COLO829 (cell line): ENCODE data around the gene LAYN.

Experiments
- DNase-seq: peaks from one replicate; pipeline ENCODE4 v3.0.0; 2012; ENCODE audit warnings: low spot score

The LAYN gene

DNA sequence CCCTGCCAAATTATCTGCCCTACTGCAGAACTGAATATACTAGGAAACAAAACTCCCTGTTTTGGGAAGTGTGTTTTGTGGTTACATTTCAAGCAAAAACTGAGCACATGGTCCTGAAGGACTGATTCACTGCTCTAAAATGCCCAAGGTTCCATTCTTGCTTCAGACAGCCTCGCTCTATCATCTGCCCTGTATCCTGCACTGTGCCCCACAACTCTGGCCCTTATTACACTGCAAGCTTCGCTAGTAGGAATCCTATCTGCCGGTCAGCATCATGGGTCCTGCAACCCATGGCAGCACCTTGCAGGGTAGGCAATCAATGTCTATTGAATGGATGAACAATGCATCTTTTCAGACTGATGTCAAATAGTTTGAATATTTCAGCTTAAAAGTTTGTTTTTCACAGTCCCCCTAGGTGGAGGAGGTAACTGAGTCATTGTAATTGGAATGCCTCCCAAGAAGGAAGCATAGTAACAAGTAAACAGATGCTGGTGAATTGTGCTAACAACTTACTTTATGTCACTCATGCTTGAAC is 21.3 kb downstream of the LAYN start:
- DNase-seq, result peak; percentile 30

DNA sequence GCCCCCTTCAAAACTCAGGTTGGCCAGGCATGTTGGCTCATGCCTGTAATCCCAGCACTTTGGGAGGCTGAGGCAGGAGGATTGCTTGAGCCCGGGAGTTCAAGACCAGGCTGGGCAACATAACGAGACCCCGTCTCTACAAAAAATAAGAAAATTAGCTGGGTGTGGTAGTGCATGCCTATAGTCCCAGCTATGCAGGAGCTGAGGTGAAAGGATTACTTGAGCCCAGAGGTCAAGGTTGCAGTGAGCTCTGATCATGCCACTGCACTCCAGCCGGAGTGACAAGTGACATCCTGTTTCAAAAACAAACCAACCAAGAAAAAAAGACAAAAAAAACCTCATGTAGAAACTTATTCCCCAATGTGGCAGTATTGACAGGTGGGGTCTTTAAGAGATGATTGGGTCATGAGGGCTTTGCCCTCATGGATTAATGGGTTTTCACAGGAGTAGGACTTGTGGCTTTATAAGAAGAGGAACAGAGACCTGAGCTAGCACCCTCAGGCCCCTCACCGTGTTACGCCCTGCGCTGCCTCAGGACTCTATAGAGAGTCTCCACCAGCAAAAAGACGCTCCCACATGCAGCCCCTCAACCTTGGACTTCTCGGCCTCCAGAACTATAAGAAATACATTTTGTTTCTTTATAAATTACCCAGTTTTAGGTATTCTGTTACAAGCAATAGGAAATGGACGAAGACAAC is 22.3 kb downstream of the LAYN start:
- no peak for DNase-seq

DNA sequence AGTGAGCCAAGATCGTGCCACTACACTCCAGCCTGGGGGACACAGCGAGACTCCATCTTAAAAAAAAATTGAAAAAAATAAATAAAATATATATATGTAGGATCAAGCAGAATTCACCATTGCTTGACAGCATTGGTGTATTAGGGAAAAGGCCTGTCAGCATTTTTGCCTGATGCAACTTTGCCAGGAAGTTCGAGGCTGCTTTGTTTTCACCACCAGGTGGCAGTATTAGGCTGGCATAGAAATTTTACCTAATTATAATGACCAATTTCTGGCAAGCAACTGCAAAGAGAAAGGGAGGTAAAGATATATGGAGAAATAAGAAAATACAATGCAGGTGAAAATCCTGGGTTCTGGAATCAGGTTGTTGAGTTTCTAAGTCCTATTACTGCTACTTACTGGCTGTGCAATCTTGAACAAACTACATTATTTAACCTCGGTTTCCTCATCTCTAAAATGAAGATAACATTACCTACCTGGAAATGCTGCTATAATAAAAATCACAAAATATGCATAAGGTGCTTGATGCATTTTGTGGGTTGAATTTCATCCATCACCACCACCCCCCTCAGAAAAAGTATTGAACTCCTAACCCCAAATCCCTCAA is 24.7 kb downstream of the LAYN start:
- peak; percentile 78 for DNase-seq

DNA sequence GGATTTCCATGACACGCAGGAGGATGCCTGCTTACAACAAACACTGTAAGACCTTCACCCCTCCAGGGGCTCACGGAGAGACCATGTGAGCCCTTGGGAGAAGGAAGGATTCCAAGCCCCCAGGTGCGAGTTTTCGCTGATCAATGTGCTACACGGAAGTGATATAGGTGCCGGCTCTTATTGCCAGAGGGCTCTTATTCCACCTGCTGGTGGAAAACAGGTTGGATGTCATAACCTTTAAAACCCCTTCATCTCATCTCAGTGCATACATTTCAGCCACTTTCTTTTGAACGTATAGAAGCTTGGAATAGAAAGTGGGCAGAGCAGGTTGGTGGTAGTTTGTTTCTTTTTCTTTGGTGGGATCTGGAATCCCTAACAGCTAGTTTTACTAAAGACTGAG is 25.8 kb downstream of the LAYN start:
- DNase-seq, result no peak

DNA sequence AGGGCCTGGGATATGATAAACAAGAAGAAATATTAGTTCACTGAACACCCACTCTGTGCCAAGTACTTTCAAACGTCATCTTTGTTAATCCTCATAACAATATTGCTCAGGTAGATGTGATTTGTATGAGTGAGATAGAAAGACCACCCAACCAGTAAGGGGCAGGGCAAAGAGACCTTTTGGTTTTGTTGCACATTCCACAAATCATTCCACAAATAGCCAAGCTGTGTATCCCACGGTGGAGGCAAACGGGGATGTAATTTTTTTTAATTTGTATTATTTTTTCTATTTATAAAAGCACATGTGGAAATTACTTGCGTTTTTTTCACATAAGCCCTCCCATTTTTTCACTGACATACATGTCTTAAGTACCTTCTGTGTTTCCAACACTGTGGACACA is 29.0 kb downstream of the LAYN start:
- no peak for DNase-seq

DNA sequence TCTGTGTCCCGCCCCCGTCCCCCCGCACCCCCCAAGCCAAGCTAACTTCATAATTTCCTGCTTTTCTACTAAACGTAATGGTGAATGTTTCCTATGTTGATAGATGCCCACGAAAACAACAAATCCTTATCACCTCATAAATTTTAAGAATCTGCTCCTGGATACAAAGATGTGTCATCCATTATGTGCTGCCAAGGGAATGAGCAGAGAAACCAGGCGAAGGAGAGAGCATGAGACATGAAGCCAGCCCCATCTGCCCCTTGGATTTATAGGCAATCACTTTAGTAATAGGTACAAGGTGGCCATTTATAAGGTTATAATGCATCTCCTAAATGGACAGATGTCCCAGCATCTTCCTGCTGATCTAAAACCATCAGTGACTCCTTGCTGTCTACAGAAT is 30.3 kb downstream of the LAYN start:
- no peak for DNase-seq

DNA sequence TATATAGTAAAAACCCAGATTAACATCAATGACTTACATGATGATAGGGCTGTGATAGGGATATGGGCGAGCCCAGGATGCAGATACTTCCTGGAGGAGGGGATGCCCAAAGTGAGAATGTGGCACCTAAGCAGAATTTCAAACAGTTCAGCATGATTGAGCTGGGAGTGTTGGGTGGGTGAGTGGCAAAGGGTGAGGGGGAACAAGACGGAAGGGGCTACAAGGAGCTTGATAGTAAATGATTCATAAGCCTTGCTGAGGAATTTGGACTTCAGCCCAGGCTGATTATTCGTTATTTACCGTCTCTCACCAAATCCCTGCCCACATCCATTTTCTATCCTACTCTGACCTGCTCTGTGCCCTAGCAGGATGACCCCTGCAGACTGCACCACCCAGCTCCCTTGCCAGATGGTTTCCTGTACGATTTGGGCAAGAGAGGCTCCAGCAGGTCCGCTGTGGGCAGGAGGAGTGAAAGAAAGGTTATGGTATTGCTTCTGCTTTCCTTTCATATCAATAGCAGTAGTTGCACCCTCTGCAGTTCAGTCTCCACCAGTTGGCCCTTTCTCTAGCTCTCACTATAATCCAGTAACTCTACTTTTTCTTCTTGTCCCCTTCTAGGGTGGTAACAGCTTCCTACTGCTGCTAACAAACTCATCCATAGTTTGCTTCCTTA is 31.4 kb downstream of the LAYN start:
- no peak for DNase-seq

DNA sequence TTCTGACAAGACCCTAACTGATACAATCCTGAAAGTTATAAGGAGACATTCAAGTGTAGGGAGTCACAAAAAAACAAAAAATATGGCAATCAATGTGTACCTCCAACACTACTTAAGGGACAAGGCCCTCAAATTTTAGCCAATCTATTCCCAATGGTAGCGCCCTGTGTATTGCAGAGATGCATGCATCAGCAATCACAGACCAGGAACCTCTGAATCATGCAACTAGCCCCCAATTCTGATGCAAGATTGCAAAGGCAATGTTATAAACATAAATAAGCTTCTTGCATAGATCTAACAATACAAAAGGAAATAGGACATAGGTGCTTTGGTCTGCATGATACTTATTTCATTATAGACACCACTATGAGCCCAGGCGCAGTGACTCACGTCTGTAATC is 32.1 kb downstream of the LAYN start:
- no peak for DNase-seq

DNA sequence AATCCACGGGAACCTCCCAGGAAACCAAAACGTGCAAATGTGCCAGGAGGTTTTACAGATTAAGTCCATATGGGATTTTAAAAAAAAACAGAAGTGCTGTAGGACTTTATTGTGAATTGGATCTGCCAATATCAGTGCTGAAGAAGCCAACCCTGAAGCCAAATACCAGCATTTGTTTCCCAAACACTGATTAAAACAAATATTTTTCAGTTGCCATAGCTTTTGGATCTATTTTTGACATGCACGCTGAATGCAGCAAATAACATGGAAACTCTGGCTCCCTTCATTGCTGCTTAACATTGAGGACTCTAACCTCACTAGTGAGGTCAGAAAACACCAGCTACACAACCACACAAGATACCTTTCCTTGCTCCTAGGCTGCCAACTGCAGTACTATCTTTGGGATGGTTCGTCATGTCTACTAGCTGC is 33.3 kb downstream of the LAYN start:
- no peak for DNase-seq

DNA sequence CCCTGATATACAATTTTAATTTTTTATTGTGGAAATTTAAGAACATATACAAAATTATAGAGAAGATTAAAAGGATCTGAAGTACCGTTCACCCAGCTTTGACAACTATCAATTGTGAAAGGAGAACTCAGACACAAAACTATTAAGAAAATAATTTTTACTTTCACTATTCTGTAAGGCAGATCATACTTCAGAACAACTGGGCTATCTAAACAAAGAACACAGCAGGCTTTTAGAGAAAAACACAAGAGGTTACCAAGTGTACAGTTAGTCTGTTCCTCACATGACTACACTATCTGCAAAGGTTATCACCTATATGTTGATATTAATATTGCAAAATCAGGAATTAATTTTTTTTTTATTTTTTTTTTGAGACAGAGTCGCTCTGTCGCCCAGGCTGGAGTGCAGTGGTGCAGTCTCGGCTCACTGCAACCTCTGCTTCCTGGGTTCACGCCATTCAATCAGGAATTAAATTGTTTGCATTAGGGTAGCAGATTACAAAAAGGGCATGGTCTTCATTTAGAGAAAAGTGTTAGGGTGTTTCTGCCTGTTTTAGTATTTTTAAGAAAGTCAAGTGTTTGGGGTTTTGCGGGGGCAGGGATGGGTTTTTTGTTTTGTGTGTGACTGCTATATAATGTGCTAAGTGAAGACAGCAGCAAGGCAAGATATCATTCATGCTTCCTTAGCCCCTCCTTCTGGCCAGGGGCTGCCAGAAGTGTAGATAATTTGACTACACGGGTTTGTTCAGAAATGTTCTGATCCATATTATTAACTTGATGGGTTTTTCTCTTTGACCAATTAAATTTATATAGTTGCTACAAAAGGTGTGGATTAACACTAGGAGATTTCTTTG is 34.1 kb downstream of the LAYN start:
- DNase-seq, result no peak

DNA sequence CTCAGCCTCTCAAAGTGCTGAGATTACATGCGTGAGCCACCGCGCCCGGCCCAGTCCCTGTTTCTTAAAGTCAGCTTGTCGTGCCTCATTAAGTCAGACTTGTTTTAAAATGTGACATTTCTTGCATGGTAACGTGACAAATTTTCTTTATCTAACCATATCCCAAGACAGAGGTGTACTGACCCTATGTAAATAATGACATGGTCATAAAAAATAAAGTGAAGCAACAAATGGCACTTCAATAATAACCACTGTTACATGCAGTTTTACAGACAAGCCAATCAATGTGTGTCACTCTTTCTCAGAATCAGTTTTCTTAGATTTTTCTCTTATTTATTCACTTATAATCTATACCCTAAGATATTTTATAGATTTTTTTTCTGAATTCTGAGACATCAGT is 35.2 kb downstream of the LAYN start:
- DNase-seq, result no peak

DNA sequence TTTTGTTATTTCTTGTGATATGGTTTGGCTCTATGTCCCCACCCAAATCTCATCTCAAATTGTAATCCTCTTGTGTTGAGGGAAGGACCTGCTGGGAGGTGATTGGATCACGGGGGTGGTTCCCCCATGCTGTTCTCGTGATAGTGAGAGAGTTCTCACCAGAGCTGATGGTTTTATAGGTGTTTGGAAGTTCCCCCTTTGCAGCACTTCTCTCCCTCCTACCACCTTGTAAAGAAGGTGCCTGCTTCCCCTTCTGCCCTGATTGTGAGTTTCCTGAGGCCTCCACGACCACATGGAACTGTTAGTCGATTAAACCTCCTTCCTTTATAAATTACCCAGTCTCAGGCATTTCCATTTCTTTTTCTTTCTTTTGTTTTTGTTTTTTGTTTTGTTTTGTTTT is 37.3 kb downstream of the LAYN start:
- DNase-seq, result no peak

DNA sequence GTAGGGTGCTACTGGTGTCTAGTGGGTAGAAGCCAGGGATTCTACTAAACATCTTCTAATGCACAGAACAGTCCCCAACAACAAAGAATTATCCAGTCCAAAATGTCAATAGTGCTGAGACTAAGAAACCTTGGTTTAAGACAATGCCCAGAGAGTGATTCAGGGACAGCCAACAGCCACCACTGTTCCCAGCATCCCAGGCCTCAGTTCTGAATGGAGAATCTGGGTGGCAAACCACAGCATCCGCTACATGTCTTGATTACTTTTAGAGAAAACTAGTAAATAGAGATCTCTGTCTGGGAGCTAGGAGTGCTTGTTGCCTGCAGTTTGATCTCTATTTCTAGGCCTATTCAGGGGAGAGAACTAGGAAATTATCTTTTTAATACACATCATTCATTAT is 40.8 kb downstream of the LAYN start:
- no peak for DNase-seq

DNA sequence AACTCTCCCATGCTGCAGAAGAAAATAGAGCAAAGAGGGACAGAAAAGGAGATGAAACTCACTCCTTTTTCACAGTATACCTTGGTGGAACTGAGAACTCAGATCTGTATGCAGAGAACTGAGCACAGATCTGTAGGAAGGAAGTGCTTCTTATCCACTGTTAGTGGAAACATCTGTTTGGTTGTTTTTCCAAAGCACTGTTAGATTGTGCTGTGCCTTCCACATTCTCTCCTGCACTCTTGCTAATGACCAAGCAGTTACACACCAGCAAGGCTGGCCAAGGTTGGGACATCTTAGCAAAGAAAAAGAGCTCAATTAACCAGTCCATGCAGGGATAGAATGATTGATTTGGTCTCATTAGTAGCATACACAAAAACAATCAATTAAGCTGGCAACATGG is 41.6 kb downstream of the LAYN start:
- DNase-seq, result no peak

DNA sequence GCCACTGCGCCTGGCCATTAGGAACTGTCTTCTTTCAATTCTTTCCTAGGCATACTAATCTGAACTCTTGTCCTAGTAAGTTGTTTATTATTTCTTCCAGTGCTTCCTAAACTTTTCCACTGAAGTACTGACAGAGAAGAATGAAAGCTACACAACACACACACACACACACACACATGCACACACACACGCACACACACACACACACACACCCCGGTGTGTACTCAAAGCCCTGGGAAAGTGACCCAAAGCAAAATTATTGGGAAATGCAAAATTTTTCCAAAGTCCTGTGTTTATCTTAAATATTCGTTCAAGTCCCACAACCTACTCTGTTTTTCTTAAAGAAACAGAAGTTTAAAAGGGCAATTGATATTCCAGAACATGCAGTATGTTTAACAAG is 42.4 kb downstream of the LAYN start:
- no peak for DNase-seq

DNA sequence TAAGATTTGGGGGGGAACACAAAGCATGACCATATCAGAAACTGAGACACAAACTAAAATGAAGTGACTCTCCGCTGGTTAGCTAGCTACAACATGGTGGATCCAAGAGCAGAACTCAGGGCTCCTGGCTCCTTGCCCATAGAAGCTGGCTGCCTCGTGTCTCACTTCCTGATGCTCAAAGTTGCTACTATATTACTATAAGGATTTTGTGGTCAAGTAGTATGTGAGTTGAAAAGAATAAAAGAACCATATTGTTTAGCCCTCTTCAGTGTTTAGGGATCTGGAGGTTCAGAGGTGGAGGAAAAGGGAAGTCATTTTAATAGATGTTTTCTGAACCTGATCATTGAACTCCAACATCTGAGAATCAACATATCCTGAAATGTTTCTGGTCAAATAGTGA is 44.9 kb downstream of the LAYN start:
- DNase-seq, result peak; percentile 64

DNA sequence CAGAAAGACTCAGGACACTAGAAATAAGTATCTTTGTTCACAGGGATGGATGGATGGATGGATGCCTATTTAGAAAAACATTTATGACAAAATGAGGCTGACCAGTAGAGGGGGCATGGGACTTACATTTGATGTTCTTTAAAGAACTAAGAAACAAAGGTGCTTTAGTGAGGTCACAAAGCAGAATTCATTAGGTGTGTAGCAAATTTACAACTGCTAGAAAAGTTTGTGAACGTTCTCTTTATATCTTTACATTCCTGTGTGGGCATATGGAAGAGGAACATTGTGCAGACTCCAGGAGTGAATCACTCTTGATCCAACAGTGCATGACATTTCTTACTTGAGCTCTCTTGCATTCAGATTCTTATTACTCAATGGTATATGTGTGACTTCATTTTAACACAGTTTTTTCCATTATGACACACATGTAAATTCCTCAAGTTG is 45.9 kb downstream of the LAYN start:
- peak; percentile 42 for DNase-seq

DNA sequence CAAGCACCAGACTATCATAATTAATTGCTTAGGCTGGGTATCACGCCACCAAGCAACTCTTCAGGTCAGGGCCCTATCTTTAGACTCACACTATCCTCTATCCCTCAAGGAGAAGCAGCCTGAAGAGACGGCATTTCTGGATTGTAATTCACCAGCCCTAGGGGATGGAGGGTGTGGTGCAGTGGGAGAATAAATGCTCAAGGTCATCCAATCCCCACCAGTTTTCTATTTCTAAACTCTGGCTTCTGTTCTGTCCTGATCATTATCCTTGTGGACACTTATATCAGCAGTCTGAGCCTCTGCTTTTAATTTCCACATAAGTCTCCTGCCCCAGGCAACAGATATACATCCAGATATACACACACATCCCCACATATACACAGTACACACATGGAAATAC is 48.6 kb downstream of the LAYN start:
- no peak for DNase-seq

DNA sequence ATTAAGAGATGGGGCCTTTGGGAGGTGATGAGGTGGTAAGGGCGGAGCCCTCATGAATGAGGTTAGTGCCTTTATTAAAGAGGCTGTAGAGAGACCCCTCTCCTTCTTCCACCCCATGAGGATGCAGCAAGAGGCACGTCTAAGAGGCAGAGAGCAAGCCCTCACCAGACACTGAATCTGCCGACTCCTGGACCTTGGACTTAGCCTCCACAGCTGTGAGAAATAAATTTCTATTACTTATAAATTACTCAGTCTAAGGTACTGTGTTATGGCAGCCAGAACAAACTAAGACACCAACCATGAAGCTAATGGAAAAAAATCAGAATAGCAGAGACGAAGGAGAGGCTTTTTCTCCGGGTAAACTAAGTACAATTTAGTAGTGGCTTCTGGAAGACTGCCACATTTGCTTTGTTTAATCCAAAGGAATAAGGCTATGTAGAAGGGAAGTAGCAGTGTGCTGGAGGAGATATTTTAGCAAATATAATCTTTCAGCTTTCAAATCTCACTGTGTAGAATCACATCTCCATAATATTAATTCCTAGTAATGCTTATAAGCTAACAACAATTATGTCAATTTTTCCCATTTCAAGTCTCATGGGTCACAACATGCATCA is 49.5 kb downstream of the LAYN start:
- no peak for DNase-seq

DNA sequence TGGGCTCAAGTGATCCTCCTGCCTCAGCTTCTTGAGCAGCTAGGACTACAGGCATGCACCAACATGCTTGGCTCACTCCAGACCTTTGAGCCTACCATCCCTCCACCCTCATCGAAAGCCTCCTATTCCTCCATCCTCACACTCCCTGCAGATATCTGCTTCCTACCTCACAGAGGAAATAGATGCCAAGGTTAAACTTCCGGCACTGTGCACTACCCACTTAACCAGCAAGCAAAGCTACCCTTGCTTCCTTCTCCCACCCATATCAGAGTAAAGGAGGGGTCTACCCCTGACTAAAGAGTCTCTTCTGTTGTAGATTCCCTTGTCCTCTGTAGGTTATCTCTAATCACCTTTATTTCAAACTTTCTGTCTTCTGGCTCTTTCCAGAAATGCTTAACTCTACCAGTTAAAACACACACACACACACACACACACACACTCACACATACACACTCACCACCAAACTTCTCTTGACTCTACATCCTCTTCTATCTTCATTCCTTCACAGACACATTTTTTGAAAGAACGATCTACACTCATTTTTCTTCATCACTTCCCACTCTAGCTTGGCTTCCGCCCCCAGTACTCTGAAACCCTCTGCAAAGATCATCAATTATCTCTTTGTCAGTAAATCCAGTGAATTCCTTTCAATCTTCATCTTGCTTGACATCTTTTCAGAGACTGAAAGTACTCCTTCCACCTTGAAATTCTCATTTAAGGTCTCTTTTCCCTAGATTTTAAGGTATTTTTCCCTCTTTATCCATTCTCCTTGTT is 50.9 kb downstream of the LAYN start:
- DNase-seq, result no peak

DNA sequence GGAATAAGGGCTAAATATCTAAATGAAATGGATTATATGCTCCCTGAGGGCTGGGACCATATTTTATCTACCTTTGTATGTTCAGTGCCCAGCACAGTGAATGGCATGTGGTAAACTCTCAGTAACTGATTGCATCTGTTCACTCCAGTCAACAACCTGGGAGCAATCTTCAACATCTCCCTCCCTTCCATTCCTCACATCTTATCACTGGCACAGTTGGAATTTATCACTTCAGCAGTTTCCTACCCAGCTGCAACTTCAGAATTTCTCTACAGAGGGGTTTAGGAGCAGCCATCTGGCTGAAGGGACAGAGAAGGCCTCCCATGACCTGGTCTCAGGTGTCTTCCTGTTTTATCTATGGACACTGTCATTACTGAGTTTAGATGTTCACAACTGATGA is 52.0 kb downstream of the LAYN start:
- no peak for DNase-seq
